GM21528 (cell line): ENCODE data around the gene FBLN1.

Experiments
- ATAC-seq: cut with Tn5 transposase; IDR thresholded peaks from one replicate; pipeline ENCODE4 v1.9.1; 2021; ENCODE audit warnings: mild to moderate bottlenecking, moderate library complexity; ENCODE audit not compliant: unreplicated experiment, low FRiP score

Gene FBLN1

GRCh38 chr22:45649809-45650208 is 147.1 kb downstream of the FBLN1 start:
- no peak for ATAC-seq

GRCh38 chr22:45650721-45651120 is 148.0 kb downstream of the FBLN1 start:
- ATAC-seq, result no peak
